Stimulated activated CD8-positive, alpha-beta memory T cell treated with anti-CD3 and anti-CD28 coated beads, Interleukin-15, amount 100 ng/mL, for 4 hours (primary cell): Measurements from ENCODE around the gene MRPL38.

ENCODE experiments used
- DNase-seq, 2 donors: peaks; one replicate each; pipeline ENCODE4 v3.0.0-alpha.2; 2020; ENCODE audit warnings: low read depth in 2 of 2

Gene MRPL38

GRCh38 chr17:75919611-75920010, 14.9 kb upstream of the MRPL38 start:
- DNase-seq = no peak

- no peak for DNase-seq
These were observed 13.3 kb upstream of the MRPL38 start for GRCh38 chr17:75917917-75918445.

- DNase-seq = no peak
These were observed 12.6 kb upstream of the MRPL38 start for GRCh38 chr17:75917141-75917916.

- no peak for DNase-seq
These were observed 10.6 kb upstream of the MRPL38 start for GRCh38 chr17:75915268-75915667.

DNA sequence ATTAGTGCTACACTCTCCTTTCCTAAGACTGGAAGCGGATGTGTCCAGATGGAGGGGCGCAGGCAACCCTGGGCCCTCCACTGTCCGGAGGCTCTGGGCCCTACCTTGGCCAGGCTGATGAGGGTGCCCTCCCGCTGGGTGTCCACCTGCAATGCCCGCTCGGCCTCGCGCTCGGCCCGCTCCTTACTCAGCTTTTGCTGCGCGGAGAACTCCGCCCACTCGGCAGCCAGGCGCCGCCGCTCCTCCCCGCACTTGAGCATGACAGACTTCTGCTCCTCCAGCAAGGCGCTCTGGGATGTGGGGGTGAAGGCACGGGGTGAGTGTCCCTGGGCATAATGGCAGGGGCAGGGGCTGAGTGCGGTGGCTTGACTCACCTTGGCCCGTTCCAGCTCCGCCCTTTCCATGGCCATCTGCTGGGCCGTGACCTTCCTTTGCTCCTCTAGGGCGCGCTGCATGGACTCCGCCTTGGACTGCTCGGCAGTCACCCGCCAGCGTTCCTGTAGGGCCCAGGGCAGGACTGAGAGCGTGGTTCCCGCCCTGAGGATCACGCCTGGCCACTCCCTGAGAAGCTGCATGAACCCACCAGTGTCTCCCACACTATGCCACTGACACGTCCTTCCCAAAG, 10.1 kb upstream of the MRPL38 start:
- DNase-seq = no peak

DNA sequence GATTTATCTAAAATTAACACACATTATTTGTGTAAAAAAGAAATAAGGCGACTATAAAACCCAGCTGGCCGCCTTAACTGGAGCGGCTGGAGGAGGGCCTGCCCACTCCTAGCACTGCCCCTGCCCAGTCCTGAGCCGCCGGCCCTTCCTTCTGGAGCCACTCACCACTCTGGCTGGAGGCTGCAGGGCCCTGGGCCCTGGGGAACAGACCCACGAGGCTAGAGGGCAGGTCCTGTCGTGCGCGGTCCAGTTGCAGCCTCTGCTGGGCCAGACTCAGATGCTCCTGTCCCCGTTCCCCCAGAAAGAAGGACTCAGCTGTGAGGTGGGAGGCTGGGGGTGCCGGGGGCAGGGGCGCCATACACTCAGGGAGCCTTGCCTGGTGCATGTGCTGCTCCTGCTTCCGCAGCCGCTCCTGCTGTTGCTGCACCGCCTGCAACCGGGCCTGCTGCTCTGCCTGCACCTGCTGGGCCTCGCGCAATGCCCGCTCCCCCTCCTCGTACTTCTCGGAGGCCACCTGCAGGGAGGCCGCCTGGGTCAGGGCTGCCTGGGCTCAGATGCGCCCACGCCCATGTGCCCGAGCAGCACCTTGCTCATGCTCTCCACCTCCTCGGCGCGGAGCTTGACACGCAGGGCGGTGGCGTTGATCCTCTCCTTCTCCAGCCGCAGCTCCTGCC, 9.0 kb upstream of the MRPL38 start:
- DNase-seq = no peak

DNA sequence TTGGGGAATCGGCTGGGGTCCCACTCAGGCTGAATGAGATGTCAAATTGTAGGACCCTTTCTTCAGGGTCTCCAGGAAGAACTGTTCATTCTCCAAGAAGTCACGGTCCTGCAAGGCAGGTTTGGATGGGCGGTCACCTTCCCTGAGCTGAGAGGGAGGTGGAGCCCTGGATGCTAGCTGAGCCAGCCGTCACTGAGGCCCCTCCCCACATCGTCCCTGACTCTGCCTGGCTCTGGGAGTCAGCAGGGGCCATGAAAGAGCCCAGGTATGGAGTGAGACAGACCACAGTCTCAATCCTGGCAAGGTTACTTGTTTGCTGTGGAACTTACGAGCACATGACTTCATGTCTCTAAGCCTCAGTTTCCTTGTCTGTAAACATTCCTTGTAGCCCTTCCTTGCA, 6.0 kb upstream of the MRPL38 start:
- no peak for DNase-seq

DNA sequence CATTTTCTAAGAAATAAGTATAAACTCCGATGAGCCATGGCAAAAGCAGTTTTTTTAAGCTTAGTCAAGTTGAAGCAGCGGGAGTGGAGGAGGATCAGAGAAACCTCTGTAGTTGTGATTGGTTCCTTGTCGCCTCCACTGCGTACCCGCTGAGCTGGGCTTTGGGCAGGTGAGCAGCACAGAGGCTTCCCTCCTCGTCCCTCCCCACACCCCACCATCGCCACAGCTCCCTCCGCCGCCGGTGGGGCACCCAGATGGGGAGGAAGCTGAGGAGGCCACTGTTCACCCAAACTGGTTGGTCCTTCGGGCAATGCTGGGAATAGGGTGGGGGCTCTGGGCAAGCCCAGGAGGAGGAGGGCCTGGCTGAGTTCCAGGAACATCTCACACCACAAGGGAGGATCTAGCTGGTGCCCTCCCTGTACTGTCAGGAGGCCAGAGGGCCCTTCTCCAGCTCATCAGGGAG, 5.2 kb upstream of the MRPL38 start:
- no peak for DNase-seq

DNA sequence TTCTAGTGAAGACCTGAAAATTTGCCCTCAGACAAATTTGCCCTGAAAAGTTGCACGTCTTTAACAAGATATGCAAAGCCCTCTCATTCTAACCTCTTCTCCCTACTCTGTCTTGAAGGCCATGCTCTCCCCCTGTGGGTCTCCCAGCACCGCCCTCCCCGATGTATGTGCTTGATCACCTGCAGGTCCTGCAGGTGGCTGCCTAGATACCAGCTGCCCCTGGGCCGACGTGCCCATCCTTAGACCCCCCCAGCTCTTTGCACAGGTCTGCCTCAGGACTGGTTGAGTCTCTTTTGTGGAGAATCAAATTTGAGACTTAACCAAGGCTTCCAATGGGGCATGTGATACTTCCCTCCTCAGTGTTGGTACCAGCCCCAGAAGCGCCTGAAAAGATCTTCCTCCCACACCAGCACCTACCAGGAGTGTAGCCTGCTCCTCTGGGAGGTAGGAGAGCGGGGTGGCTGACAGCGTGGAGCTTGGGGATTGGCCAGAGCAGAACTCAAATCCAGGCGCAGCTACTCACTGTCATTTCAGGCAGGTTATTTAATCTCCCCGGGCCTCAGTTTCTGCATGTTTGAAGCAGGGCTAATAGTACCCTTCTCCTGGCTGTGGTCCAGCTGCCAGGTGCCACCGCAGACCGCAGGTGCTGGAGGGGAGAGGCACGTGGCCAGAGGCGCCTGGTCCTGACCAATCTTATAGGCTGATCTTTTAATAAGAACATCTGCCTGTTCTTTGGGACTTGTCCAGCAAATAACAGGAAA, 4.5 kb upstream of the MRPL38 start:
- DNase-seq = no peak

DNA sequence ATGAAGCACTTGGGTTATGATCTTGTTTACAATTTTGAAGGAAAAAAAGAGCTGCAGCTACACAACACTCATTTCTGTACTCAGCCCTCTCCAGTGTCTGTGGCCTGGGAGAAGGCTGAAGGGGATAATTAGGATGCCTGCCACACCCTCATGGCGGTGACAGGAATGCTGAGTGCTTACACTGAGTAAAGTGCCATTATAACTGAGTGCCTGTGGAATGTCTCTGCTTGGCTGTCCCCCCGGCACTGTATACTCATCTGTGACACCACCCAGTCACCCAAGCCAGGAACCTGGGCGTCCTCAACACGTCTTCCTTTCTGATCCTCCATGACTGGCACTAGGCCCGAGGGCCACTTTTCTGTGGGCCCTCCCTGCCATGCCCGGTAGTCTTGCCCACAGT, 3.5 kb upstream of the MRPL38 start:
- DNase-seq = no peak

GRCh38 chr17:75906143-75906884, 1.6 kb upstream of the MRPL38 start:
- DNase-seq = no peak

DNA sequence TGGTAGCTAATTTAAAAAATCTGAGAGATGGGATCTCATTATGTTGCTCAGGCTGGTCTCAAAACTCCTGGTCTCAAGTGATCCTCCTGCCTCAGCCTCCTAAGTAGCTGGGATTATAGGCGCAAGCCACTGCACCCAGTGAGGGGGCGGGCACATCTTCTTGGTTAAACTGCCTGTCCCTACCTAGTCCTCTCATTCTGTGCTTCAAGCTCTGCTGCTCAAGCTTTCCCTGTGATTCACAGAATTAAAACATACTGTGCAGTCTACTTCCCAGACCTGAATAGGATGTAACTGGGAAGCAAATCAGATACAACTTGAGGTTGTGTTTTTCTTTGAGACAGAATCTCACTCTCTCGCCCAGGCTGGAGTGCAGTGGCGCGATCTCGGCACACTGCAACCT, 2.3 kb downstream of the MRPL38 start:
- DNase-seq = no peak

GRCh38 chr17:75901727-75902126, 3.0 kb downstream of the MRPL38 start:
- no peak for DNase-seq

- no peak for DNase-seq
These were observed 3.8 kb downstream of the MRPL38 start for GRCh38 chr17:75900691-75901533.

- no peak for DNase-seq
These were observed 4.8 kb downstream of the MRPL38 start for GRCh38 chr17:75899767-75900468.

- DNase-seq = no peak
These were observed 5.3 kb downstream of the MRPL38 start for GRCh38 chr17:75899353-75899752.

GRCh38 chr17:75898791-75899190, 5.9 kb downstream of the MRPL38 start:
- DNase-seq = no peak

DNA sequence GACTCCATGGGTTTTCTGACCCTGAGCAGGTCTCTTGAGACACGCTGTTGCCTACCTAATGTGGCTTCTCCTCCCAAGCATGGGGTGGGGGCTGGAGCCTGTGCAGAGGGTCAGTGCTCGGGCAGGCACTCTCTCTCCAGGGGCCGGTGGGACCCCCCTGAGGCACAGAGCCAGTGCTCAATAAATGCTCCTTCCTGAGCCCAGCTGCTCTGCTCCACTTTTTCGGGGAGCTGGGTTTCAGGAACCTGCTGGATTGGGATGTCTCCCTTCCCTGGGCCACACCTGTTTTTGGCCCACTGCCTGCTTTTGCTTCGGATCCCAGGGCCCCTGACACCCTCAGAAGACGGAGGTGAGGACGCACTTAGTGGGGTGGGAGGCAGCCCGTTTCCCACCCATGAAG, 6.6 kb downstream of the MRPL38 start:
- DNase-seq = no peak

- no peak for DNase-seq
These were observed 7.3 kb downstream of the MRPL38 start for GRCh38 chr17:75897160-75898019.
